ENCODE data around the gene OMP. TPM values are rescaled to one million over a fixed set of nuclear protein-coding genes. Genes with fewer than 3 reads are reported as not detected.

OMP gene
- total and polyA plus RNA-seq, 2 donors (not counting 3 experiments of a cell fraction or from before 2014, with no cell fraction given), result 0.80 TPM; not detected in 1

DNA sequence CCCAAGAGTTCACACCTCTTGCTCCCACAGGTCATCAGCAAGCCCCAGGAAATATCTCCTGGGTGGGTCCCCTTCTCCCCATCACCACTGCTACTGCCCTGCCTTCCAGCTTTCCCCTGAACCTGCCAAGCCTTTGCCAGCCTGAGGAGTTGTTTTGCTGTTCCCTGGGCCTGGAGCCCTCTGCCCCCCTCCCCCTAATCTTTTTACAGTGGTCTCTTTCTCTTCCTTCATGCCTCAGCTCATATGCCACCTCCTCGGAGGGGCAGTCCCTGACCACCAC, 44.3 kb downstream of the OMP start:
- intact Hi-C loops (cut with micrococcal nuclease) (no loop called here), dilution Hi-C loops (cut with MboI; ENCODE audit: extremely low pct_ligation_motif_present, low sequenced_read_pairs) (no loop called here)
- CTCF ChIA-PET, result interaction anchor here (1.0 to 1.9 kb wide), 2 partner anchors 15 to 20 kb away, joined by 3 to 13 read pairs; no protein-coding TSS in a partner anchor
- no peaks in the 10 kb centered on the region for H3K4me1 ChIP-seq (ENCODE audit: control insufficient read depth, extremely low read depth, insufficient read depth, low read length)
- POLR2A ChIA-PET, result interaction anchor here (0.5 kb wide), 1 partner anchor 54 kb away, joined by 3 read pairs; no protein-coding TSS in a partner anchor
- no peak overlapping the region for H2AFZ ChIP-seq (ENCODE audit: low read depth, low read length)
- TF ChIP-seq POLR2A (IDR thresholded peaks at IDR 0.05; ENCODE audit: low read depth, low read length), result no peak
- TF ChIP-seq GATA2 (IDR thresholded peaks at IDR 0.05; ENCODE audit: insufficient read depth, insufficient read length, low read depth, low read length), result no peak
- peaks cover 0 to 3% of the 10 kb centered on the region in 2 experiments for H3K27me3 ChIP-seq (ENCODE audit: control insufficient read depth in 2 of 2, insufficient read depth in 2 of 2, low read length in 2 of 2)
- no peak overlapping the region for H3K9ac ChIP-seq (replicated peaks; ENCODE audit: extremely low read depth, insufficient read depth, low read length)
- no peak overlapping the region for H3K4me2 ChIP-seq (ENCODE audit: insufficient read depth, low read length)
- DNase-seq (ENCODE audit: low read depth, low spot score) (no peak), FAIRE-seq (no peak)
- H3K79me2 ChIP-seq (ENCODE audit: control insufficient read depth, insufficient read depth, low read length), result no peaks in the 10 kb centered on the region
- no peak overlapping the region for H3K4me3 ChIP-seq (replicated peaks in 1 of 3; ENCODE audit: insufficient read depth in 1 of 3, low read depth in 1 of 3, low read length in 3 of 3)
- H4K20me1 ChIP-seq (replicated peaks; ENCODE audit: control insufficient read depth, extremely low read depth, insufficient read depth, low read length), result no peaks in the 10 kb centered on the region
- H3K9me3 ChIP-seq (replicated peaks; ENCODE audit: control insufficient read depth, insufficient read depth, low read length), result no peaks in the 10 kb centered on the region
- no peak overlapping the region for H3K27ac ChIP-seq (ENCODE audit: insufficient read depth, low read depth, low read length)
- BruUV-seq (replicated peaks), result no TSS peak
- no peaks in the 10 kb centered on the region for H3K9me1 ChIP-seq (replicated peaks; ENCODE audit: control insufficient read depth, extremely low read depth, insufficient read depth, low read length)
- H3K36me3 ChIP-seq (ENCODE audit: control insufficient read depth in 2 of 2, extremely low read depth in 1 of 2, insufficient read depth in 2 of 2, low read length in 2 of 2), result no peaks in the 10 kb centered on the region

DNA sequence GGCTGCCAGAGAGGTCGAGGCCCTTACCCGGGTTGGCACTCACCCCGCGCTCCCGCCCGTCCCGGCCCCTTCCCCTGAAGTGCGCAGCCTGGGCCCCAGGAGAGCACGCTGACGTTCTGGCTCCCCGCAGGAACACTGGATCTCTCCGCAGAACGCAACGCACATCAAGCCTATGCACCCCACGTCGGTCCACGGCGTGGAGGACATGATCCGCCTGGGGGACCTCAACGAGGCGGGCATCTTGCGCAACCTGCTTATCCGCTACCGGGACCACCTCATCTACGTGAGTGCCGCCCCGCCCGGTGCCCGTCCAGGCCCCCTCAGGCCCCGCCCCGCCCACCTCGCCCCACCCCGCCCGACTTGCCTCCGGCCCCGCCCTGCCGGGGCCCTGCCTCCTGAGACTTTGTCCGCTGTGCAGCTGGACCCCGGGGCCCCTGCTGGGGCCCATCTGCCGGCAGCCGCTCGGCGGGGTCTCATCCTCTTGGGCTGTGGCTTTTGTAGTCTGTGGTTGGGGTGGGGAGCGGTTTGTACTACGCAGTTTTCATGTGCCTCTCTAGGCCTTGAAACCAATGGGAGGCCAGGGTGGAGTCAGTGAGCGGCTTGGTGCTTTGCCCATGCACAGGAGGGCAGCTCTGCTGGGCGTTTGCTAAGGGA, 45.2 kb downstream of the OMP start:
- no peaks in the 10 kb centered on the region for H3K4me1 ChIP-seq (ENCODE audit: control insufficient read depth, extremely low read depth, insufficient read depth, low read length)
- no peaks in the 10 kb centered on the region for H3K36me3 ChIP-seq (ENCODE audit: control insufficient read depth in 2 of 2, extremely low read depth in 1 of 2, insufficient read depth in 2 of 2, low read length in 2 of 2)
- no peaks in the 10 kb centered on the region for H4K20me1 ChIP-seq (replicated peaks; ENCODE audit: control insufficient read depth, extremely low read depth, insufficient read depth, low read length)
- no peak for FAIRE-seq
- intact Hi-C loops (cut with micrococcal nuclease), result no loop called here
- no peaks in the 10 kb centered on the region for H3K9me3 ChIP-seq (replicated peaks; ENCODE audit: control insufficient read depth, insufficient read depth, low read length)
- no peaks in the 10 kb centered on the region for H3K79me2 ChIP-seq (ENCODE audit: control insufficient read depth, insufficient read depth, low read length)
- ChIA-PET CTCF (interaction anchor here (1.0 to 1.9 kb wide), 2 partner anchors 21 to 400 kb away, joined by 3 to 13 read pairs; no protein-coding TSS in a partner anchor), POLR2A (no interaction called here)
- dilution Hi-C loops (cut with MboI; ENCODE audit: extremely low pct_ligation_motif_present, low sequenced_read_pairs), result no loop called here
- no peak overlapping the region for H2AFZ ChIP-seq (ENCODE audit: low read depth, low read length)
- H3K27ac ChIP-seq (ENCODE audit: insufficient read depth, low read depth, low read length), result no peak overlapping the region
- peaks cover 0 to 3% of the 10 kb centered on the region in 2 experiments for H3K27me3 ChIP-seq (ENCODE audit: control insufficient read depth in 2 of 2, insufficient read depth in 2 of 2, low read length in 2 of 2)
- TF ChIP-seq JUN (IDR thresholded peaks at IDR 0.05; ENCODE audit: borderline replicate concordance, insufficient read depth, insufficient read length, low read depth) (no peak), POLR2AphosphoS5 (IDR thresholded peaks at IDR 0.05; ENCODE audit: insufficient read depth, low read depth, low read length) (no peak), POLR2A (IDR thresholded peaks at IDR 0.05; ENCODE audit: low read depth, low read length) (no peak), EZH2 (IDR thresholded peaks at IDR 0.05; ENCODE audit: borderline replicate concordance, low read depth, low read length, severe bottlenecking) (no peak), MYC (IDR thresholded peaks at IDR 0.05; ENCODE audit: low read depth, low read length) (no peak), GATA2 (IDR thresholded peaks at IDR 0.05; ENCODE audit: insufficient read depth, insufficient read length, low read depth, low read length) (no peak)
- TF ChIP-seq, protein P1, sequence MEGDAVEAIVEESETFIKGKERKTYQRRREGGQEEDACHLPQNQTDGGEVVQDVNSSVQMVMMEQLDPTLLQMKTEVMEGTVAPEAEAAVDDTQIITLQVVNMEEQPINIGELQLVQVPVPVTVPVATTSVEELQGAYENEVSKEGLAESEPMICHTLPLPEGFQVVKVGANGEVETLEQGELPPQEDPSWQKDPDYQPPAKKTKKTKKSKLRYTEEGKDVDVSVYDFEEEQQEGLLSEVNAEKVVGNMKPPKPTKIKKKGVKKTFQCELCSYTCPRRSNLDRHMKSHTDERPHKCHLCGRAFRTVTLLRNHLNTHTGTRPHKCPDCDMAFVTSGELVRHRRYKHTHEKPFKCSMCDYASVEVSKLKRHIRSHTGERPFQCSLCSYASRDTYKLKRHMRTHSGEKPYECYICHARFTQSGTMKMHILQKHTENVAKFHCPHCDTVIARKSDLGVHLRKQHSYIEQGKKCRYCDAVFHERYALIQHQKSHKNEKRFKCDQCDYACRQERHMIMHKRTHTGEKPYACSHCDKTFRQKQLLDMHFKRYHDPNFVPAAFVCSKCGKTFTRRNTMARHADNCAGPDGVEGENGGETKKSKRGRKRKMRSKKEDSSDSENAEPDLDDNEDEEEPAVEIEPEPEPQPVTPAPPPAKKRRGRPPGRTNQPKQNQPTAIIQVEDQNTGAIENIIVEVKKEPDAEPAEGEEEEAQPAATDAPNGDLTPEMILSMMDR (IDR thresholded peaks at IDR 0.05; ENCODE audit: extremely low read depth in 1 of 2, insufficient read depth in 1 of 2, low read depth in 1 of 2, low read length in 2 of 2), result no peak
- TF ChIP-seq, protein P2, sequence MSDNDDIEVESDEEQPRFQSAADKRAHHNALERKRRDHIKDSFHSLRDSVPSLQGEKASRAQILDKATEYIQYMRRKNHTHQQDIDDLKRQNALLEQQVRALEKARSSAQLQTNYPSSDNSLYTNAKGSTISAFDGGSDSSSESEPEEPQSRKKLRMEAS (IDR thresholded peaks at IDR 0.05; ENCODE audit: insufficient read depth, insufficient read length), result no peak
- H3K4me3 ChIP-seq (replicated peaks in 1 of 3; ENCODE audit: insufficient read depth in 1 of 3, low read depth in 1 of 3, low read length in 3 of 3), result no peak overlapping the region
- no TSS peak for BruUV-seq (replicated peaks)
- no peak for DNase-seq (ENCODE audit: low read depth, low spot score)
- no peaks in the 10 kb centered on the region for H3K9me1 ChIP-seq (replicated peaks; ENCODE audit: control insufficient read depth, extremely low read depth, insufficient read depth, low read length)
- no peak overlapping the region for H3K4me2 ChIP-seq (ENCODE audit: insufficient read depth, low read length)
- no peak overlapping the region for H3K9ac ChIP-seq (replicated peaks; ENCODE audit: extremely low read depth, insufficient read depth, low read length)

Data from endothelial cell of umbilical vein (primary cell).